ENCODE data around the gene SPATA19.

SPATA19 gene

GRCh38 chr11:133809569-133810491, 35.5 kb downstream of the SPATA19 start:
- no peak overlapping the region for H3K4me3 ChIP-seq (ENCODE audit: low read depth, low read length)
- no peak for TF ChIP-seq CTCF (IDR thresholded peaks at IDR 0.05; ENCODE audit: borderline replicate concordance, insufficient read depth, low read depth, low read length)

GRCh38 chr11:133808393-133809140, 36.7 kb downstream of the SPATA19 start:
- no peak for TF ChIP-seq CTCF (IDR thresholded peaks at IDR 0.05; ENCODE audit: borderline replicate concordance, insufficient read depth, low read depth, low read length)
- no peak overlapping the region for H3K4me3 ChIP-seq (ENCODE audit: low read depth, low read length)

GRCh38 chr11:133803026-133803425, 42.3 kb downstream of the SPATA19 start:
- no peak for TF ChIP-seq CTCF (IDR thresholded peaks at IDR 0.05; ENCODE audit: borderline replicate concordance, insufficient read depth, low read depth, low read length)

GRCh38 chr11:133801356-133801755, 44.0 kb downstream of the SPATA19 start:
- TF ChIP-seq CTCF (IDR thresholded peaks at IDR 0.05; ENCODE audit: borderline replicate concordance, insufficient read depth, low read depth, low read length), result no peak
- no peak overlapping the region for H3K4me3 ChIP-seq (ENCODE audit: low read depth, low read length)

More at GRCh38 chr11:133803026-133803425, 42.3 kb downstream of the SPATA19 start:
- no peak overlapping the region for H3K4me3 ChIP-seq (ENCODE audit: low read depth, low read length)

- H3K4me3 ChIP-seq (ENCODE audit: low read depth, low read length), result no peak overlapping the region
- no peak for TF ChIP-seq CTCF (IDR thresholded peaks at IDR 0.05; ENCODE audit: borderline replicate concordance, insufficient read depth, low read depth, low read length)
These were observed 44.6 kb downstream of the SPATA19 start for GRCh38 chr11:133800666-133801065.

- H3K4me3 ChIP-seq (ENCODE audit: low read depth, low read length), result no peak overlapping the region
These were observed 47.8 kb downstream of the SPATA19 start for GRCh38 chr11:133797554-133797953.

More at GRCh38 chr11:133797554-133797953, 47.8 kb downstream of the SPATA19 start:
- no peak for TF ChIP-seq CTCF (IDR thresholded peaks at IDR 0.05; ENCODE audit: borderline replicate concordance, insufficient read depth, low read depth, low read length)
